ENCODE measurements around the gene IQCF2. TPM values are rescaled to one million over a fixed set of nuclear protein-coding genes. Genes with fewer than 3 reads are reported as not detected.
"Not testable (repeated sequence)": the region's sequence is repeated elsewhere in the genome, so short reads cannot be mapped to it uniquely, and the experiment has no call there.

The IQCF2 gene
- total RNA-seq = not detected
- long read RNA-seq = 0 reads

- ATAC-seq = no peak
- intact Hi-C loops (cut with DNase I) = loop anchor here in 1 of 2 donors (1.0 kb wide), 1 partner anchor 12 kb away; no protein-coding TSS in a partner anchor
- DNase-seq = no peak
These were observed at the start of gene IQCF2 for GRCh38 chr3:51860703-51861665. IQCF2 (plus strand) TSS chr3:51861615; CDS start chr3:51861667, 52 bp downstream.

- DNase-seq (peak; percentile 58), ATAC-seq (peak; percentile 83)
- intact Hi-C loops (cut with DNase I) = no loop called here
These were observed 47.9 kb upstream of the IQCF2 start for GRCh38 chr3:51813539-51813938.

- ATAC-seq = peak in 1 of 2 donors; percentile 8
These were observed 47.4 kb upstream of the IQCF2 start for GRCh38 chr3:51814034-51814433.

GRCh38 chr3:51815614-51816013 is 45.8 kb upstream of the IQCF2 start:
- ATAC-seq (no peak), DNase-seq (no peak)
- intact Hi-C loops (cut with DNase I) = no loop called here

More at GRCh38 chr3:51814034-51814433, 47.4 kb upstream of the IQCF2 start:
- DNase-seq = no peak
- intact Hi-C loops (cut with DNase I) = no loop called here

- no peak for ATAC-seq
- DNase-seq = no peak
- intact Hi-C loops (cut with DNase I) = no loop called here
These were observed 44.7 kb upstream of the IQCF2 start for GRCh38 chr3:51816723-51817122.

GRCh38 chr3:51817375-51817774 is 44.0 kb upstream of the IQCF2 start:
- ATAC-seq = no peak
- no peak for DNase-seq
- intact Hi-C loops (cut with DNase I) = no loop called here

- intact Hi-C loops (cut with DNase I) = no loop called here
- ATAC-seq (no peak), DNase-seq (no peak)
These were observed 42.3 kb upstream of the IQCF2 start for GRCh38 chr3:51819151-51819550.

- DNase-seq = no peak
- ATAC-seq = no peak
- intact Hi-C loops (cut with DNase I) = no loop called here
These were observed 41.6 kb upstream of the IQCF2 start for GRCh38 chr3:51819709-51820406.

- intact Hi-C loops (cut with DNase I) = no loop called here
- ATAC-seq (no peak), DNase-seq (no peak)
These were observed 33.1 kb upstream of the IQCF2 start for GRCh38 chr3:51828297-51828696.

- intact Hi-C loops (cut with DNase I) = no loop called here
- ATAC-seq = no peak
These were observed 31.1 kb upstream of the IQCF2 start for GRCh38 chr3:51830345-51830744.

GRCh38 chr3:51830836-51831385 is 30.5 kb upstream of the IQCF2 start:
- intact Hi-C loops (cut with DNase I) = no loop called here
- ATAC-seq (no peak), DNase-seq (no peak)

More at GRCh38 chr3:51830345-51830744, 31.1 kb upstream of the IQCF2 start:
- no peak for DNase-seq

- intact Hi-C loops (cut with DNase I) = no loop called here
- ATAC-seq = no peak
These were observed 24.8 kb upstream of the IQCF2 start for GRCh38 chr3:51836606-51837005.

GRCh38 chr3:51845129-51845528 is 16.3 kb upstream of the IQCF2 start:
- ATAC-seq = no peak
- DNase-seq = no peak
- intact Hi-C loops (cut with DNase I) = no loop called here

More at GRCh38 chr3:51836606-51837005, 24.8 kb upstream of the IQCF2 start:
- no peak for DNase-seq

GRCh38 chr3:51855411-51855810 is 6.0 kb upstream of the IQCF2 start:
- intact Hi-C loops (cut with DNase I); ATAC-seq; DNase-seq: not testable (repeated sequence)

GRCh38 chr3:51862886-51863285 is 1.5 kb downstream of the IQCF2 start:
- DNase-seq (no peak), ATAC-seq (no peak)
- intact Hi-C loops (cut with DNase I) = no loop called here

- intact Hi-C loops (cut with DNase I); ATAC-seq; DNase-seq: not testable (repeated sequence)
These were observed 7.5 kb downstream of the IQCF2 start for GRCh38 chr3:51868896-51869295.

- intact Hi-C loops (cut with DNase I) = no loop called here
- DNase-seq (no peak), ATAC-seq (no peak)
These were observed 7.9 kb downstream of the IQCF2 start for GRCh38 chr3:51869304-51869703.

- intact Hi-C loops (cut with DNase I) = no loop called here
- ATAC-seq (no peak), DNase-seq (no peak)
These were observed 11.9 kb downstream of the IQCF2 start for GRCh38 chr3:51873253-51873766.

GRCh38 chr3:51873876-51874275 is 12.5 kb downstream of the IQCF2 start:
- intact Hi-C loops (cut with DNase I) = no loop called here
- DNase-seq (no peak), ATAC-seq (no peak)

- ATAC-seq (no peak), DNase-seq (no peak)
- intact Hi-C loops (cut with DNase I) = no loop called here
These were observed 13.0 kb downstream of the IQCF2 start for GRCh38 chr3:51874411-51874810.

Measured in left cardiac atrium (tissue), 4 donors.